GM18870 (cell line): ENCODE data around the gene NSG1.
A peak's percentile ranks its signal among the peaks of the same experiment; 100 is the strongest.

ENCODE experiments used
- ATAC-seq: cut with Tn5 transposase; IDR thresholded peaks from one replicate; pipeline ENCODE4 v1.9.1; 2021; ENCODE audit warnings: moderate library complexity; ENCODE audit not compliant: unreplicated experiment

The NSG1 gene

GRCh38 chr4:4428966-4429875 lies 42.3 kb downstream of the NSG1 start:
- no peak for ATAC-seq

- ATAC-seq, result no peak
These were observed 43.7 kb downstream of the NSG1 start for GRCh38 chr4:4430492-4431195.

GRCh38 chr4:4432341-4433125 lies 45.6 kb downstream of the NSG1 start:
- ATAC-seq, result no peak

GRCh38 chr4:4433941-4434340 lies 47.0 kb downstream of the NSG1 start:
- no peak for ATAC-seq

GRCh38 chr4:4436244-4436823 lies 49.4 kb downstream of the NSG1 start:
- no peak for ATAC-seq

- no peak for ATAC-seq
These were observed 51.0 kb downstream of the NSG1 start for GRCh38 chr4:4437798-4438470.

- ATAC-seq, result no peak
These were observed 52.0 kb downstream of the NSG1 start for GRCh38 chr4:4438891-4439290.

- ATAC-seq, result no peak
These were observed 52.9 kb downstream of the NSG1 start for GRCh38 chr4:4439782-4440181.

GRCh38 chr4:4440333-4441061 lies 53.6 kb downstream of the NSG1 start:
- peak; percentile 57 for ATAC-seq

GRCh38 chr4:4443821-4444220 lies 56.9 kb downstream of the NSG1 start:
- ATAC-seq, result no peak

GRCh38 chr4:4446434-4446833 lies 59.5 kb downstream of the NSG1 start:
- no peak for ATAC-seq

- ATAC-seq, result peak; percentile 81
These were observed 68.4 kb downstream of the NSG1 start for GRCh38 chr4:4455210-4455865.

- ATAC-seq, result no peak
These were observed 69.4 kb downstream of the NSG1 start for GRCh38 chr4:4456351-4456750.

GRCh38 chr4:4456816-4457578 lies 70.1 kb downstream of the NSG1 start:
- ATAC-seq, result no peak

GRCh38 chr4:4457803-4458553 lies 71.1 kb downstream of the NSG1 start:
- no peak for ATAC-seq

GRCh38 chr4:4459181-4459580 lies 72.3 kb downstream of the NSG1 start:
- ATAC-seq, result no peak

GRCh38 chr4:4460759-4461158 lies 73.9 kb downstream of the NSG1 start:
- ATAC-seq, result no peak

GRCh38 chr4:4461178-4461577 lies 74.3 kb downstream of the NSG1 start:
- ATAC-seq, result no peak
